ENCODE measurements around the gene SH3RF3.
A peak's percentile ranks its signal among the peaks of the same experiment; 100 is the strongest.

Gene SH3RF3

GRCh38 chr2:109182426-109182825, 53.4 kb downstream of the SH3RF3 start:
- Histone ChIP-seq H3K27me3 (ENCODE audit: insufficient read depth, poor library complexity, severe bottlenecking) (no peaks in the 10 kb centered on the region), H3K36me3 (ENCODE audit: low read depth) (peaks cover 5% of the 10 kb centered on the region; the same call in 1 of the 2 replicates), H3K9me3 (ENCODE audit: severe bottlenecking) (no peaks in the 10 kb centered on the region), H3K27ac (ENCODE audit: poor library complexity, severe bottlenecking) (no peak overlapping the region), H3K4me1 (ENCODE audit: insufficient read depth, poor library complexity, severe bottlenecking) (peaks cover 13% of the 10 kb centered on the region), H3K4me3 (ENCODE audit: severe bottlenecking) (no peak overlapping the region)
- no peak for ATAC-seq (ENCODE audit: low read depth)
- TF ChIP-seq CTCF (IDR thresholded peaks at IDR 0.05; ENCODE audit: poor library complexity, severe bottlenecking) = no peak
- no peak for DNase-seq (ENCODE audit: low spot score)

GRCh38 chr2:109183871-109184270, 54.9 kb downstream of the SH3RF3 start:
- ATAC-seq (ENCODE audit: low read depth) (no peak), DNase-seq (ENCODE audit: low spot score) (no peak)
- Histone ChIP-seq H3K36me3 (ENCODE audit: low read depth) (peaks cover 5% of the 10 kb centered on the region; the same call in 1 of the 2 replicates), H3K27ac (ENCODE audit: poor library complexity, severe bottlenecking) (no peak overlapping the region), H3K9me3 (ENCODE audit: severe bottlenecking) (no peaks in the 10 kb centered on the region), H3K4me1 (ENCODE audit: insufficient read depth, poor library complexity, severe bottlenecking) (peaks cover 13% of the 10 kb centered on the region), H3K27me3 (ENCODE audit: insufficient read depth, poor library complexity, severe bottlenecking) (no peaks in the 10 kb centered on the region), H3K4me3 (ENCODE audit: severe bottlenecking) (no peak overlapping the region)
- no peak for TF ChIP-seq CTCF (IDR thresholded peaks at IDR 0.05; ENCODE audit: poor library complexity, severe bottlenecking)

- TF ChIP-seq CTCF (IDR thresholded peaks at IDR 0.05; ENCODE audit: poor library complexity, severe bottlenecking) = no peak
- peaks cover 5% of the 10 kb centered on the region; the same call in 1 of the 2 replicates for H3K36me3 ChIP-seq (ENCODE audit: low read depth)
- H3K27ac ChIP-seq (ENCODE audit: poor library complexity, severe bottlenecking) = peak overlapping the region; percentile 62
- H3K4me3 ChIP-seq (ENCODE audit: severe bottlenecking) = no peak overlapping the region
- peaks cover 13% of the 10 kb centered on the region for H3K4me1 ChIP-seq (ENCODE audit: insufficient read depth, poor library complexity, severe bottlenecking)
- H3K27me3 ChIP-seq (ENCODE audit: insufficient read depth, poor library complexity, severe bottlenecking) = no peaks in the 10 kb centered on the region
- DNase-seq (ENCODE audit: low spot score) = no peak
- ATAC-seq (ENCODE audit: low read depth) = no peak
- H3K9me3 ChIP-seq (ENCODE audit: severe bottlenecking) = no peaks in the 10 kb centered on the region
Observed at GRCh38 chr2:109184368-109184767, 55.4 kb downstream of the SH3RF3 start.

- DNase-seq (ENCODE audit: low spot score) = no peak
- Histone ChIP-seq H3K9me3 (ENCODE audit: severe bottlenecking) (no peaks in the 10 kb centered on the region), H3K27me3 (ENCODE audit: insufficient read depth, poor library complexity, severe bottlenecking) (no peaks in the 10 kb centered on the region), H3K36me3 (ENCODE audit: low read depth) (peaks cover 5% of the 10 kb centered on the region; the same call in 1 of the 2 replicates), H3K4me1 (ENCODE audit: insufficient read depth, poor library complexity, severe bottlenecking) (peaks cover 13% of the 10 kb centered on the region), H3K4me3 (ENCODE audit: severe bottlenecking) (no peak overlapping the region), H3K27ac (ENCODE audit: poor library complexity, severe bottlenecking) (peak overlapping the region; percentile 62)
- no peak for TF ChIP-seq CTCF (IDR thresholded peaks at IDR 0.05; ENCODE audit: poor library complexity, severe bottlenecking)
- ATAC-seq (ENCODE audit: low read depth) = peak; percentile 91
Observed at GRCh38 chr2:109185338-109185737, 56.3 kb downstream of the SH3RF3 start.

- Histone ChIP-seq H3K4me3 (ENCODE audit: severe bottlenecking) (no peak overlapping the region), H3K27me3 (ENCODE audit: insufficient read depth, poor library complexity, severe bottlenecking) (no peaks in the 10 kb centered on the region), H3K36me3 (ENCODE audit: low read depth) (peaks cover 5% of the 10 kb centered on the region; the same call in 1 of the 2 replicates), H3K27ac (ENCODE audit: poor library complexity, severe bottlenecking) (peak overlapping the region; percentile 62), H3K4me1 (ENCODE audit: insufficient read depth, poor library complexity, severe bottlenecking) (peaks cover 13% of the 10 kb centered on the region), H3K9me3 (ENCODE audit: severe bottlenecking) (no peaks in the 10 kb centered on the region)
- no peak for TF ChIP-seq CTCF (IDR thresholded peaks at IDR 0.05; ENCODE audit: poor library complexity, severe bottlenecking)
- peak; percentile 44 for ATAC-seq (ENCODE audit: low read depth)
- DNase-seq (ENCODE audit: low spot score) = no peak
Observed at GRCh38 chr2:109185821-109186570, 57.0 kb downstream of the SH3RF3 start.

Data from RWPE2 (cell line).